Smooth muscle cell of trachea (primary cell): Measurements from ENCODE around the gene HDGF. TPM values are rescaled to one million over a fixed set of nuclear protein-coding genes. Genes with fewer than 3 reads are reported as not detected.

Experiments
- total RNA-seq: library from RNA; depleted of rRNA; stranded (reverse); fragments of >200 nt; gene quantifications from 2 replicates; pipeline ENCODE4 v1.2.1, GENCODE V29; 2014

The HDGF gene
- 128 and 251 TPM in 2 replicates for total RNA-seq

GRCh38 chr1:156751451-156751756 lies at the start of gene HDGF:
Gene HDGF, minus strand, starts transcription at chr1:156751675. Its CDS starts 246 bp downstream, at chr1:156751429.

GRCh38 chr1:156767101-156767878 lies 15.8 kb upstream of the HDGF start, which contains the start of gene PRCC:
Gene PRCC, plus strand, starts transcription at chr1:156767535. Its CDS starts 237 bp downstream, at chr1:156767772.

GRCh38 chr1:156740741-156741480 lies 10.6 kb downstream of the HDGF start, which contains the start of gene MRPL24:
Gene MRPL24, minus strand, starts transcription at chr1:156741088. Its CDS starts 2,384 bp downstream, at chr1:156738704.

GRCh38 chr1:156728599-156729462 lies 22.6 kb downstream of the HDGF start, which contains the start of gene ISG20L2:
Gene ISG20L2, minus strand, starts transcription at chr1:156728766. Its CDS starts 1,114 bp downstream, at chr1:156727652.

GRCh38 chr1:156727926-156728598 lies 23.4 kb downstream of the HDGF start, which contains the start of gene METTL25B:
Gene METTL25B, plus strand, starts transcription at chr1:156728469. Its CDS starts 636 bp downstream, at chr1:156729105.

GRCh38 chr1:156705321-156705917 lies 46.1 kb downstream of the HDGF start, which contains the start of gene CRABP2:
Gene CRABP2, minus strand, starts transcription at chr1:156705583. Its CDS starts 137 bp downstream, at chr1:156705446.

Other genes with a start within 250 kb of the HDGF start
- gene IQGAP3, start 179.1 kb downstream of the HDGF start, total RNA-seq = 3.8 and 50.3 TPM in 2 replicates
- not detected in 2 replicates for gene TTC24, start 172.0 kb downstream of the HDGF start, total RNA-seq
- gene NAXE, start 159.9 kb downstream of the HDGF start, total RNA-seq = 61.2 and 85.8 TPM in 2 replicates
- 11.9 and 19.9 TPM in 2 replicates for gene GPATCH4, start 150.2 kb downstream of the HDGF start, total RNA-seq
- not detected in 2 replicates for gene HAPLN2, start 132.3 kb downstream of the HDGF start, total RNA-seq
- gene BCAN, start 109.6 kb downstream of the HDGF start, total RNA-seq = not detected in 2 replicates
- gene NES, start 74.3 kb downstream of the HDGF start, total RNA-seq = 58.2 and 110 TPM in 2 replicates
- gene CRABP2, start 46.1 kb downstream of the HDGF start, total RNA-seq = 248 and 256 TPM in 2 replicates
- gene METTL25B, start 23.2 kb downstream of the HDGF start, total RNA-seq = 15.9 and 17.0 TPM in 2 replicates
- gene ISG20L2, start 22.9 kb downstream of the HDGF start, total RNA-seq = 4.7 and 7.4 TPM in 2 replicates
- gene MRPL24, start 10.6 kb downstream of the HDGF start, total RNA-seq = 42.2 and 53.4 TPM in 2 replicates
- 14.1 and 15.4 TPM in 2 replicates for gene PRCC, start 15.9 kb upstream of the HDGF start, total RNA-seq
- not detected in 2 replicates for gene SH2D2A, start 65.2 kb upstream of the HDGF start, total RNA-seq
- gene INSRR, start 107.4 kb upstream of the HDGF start, total RNA-seq = under 0.01 TPM in 1 of 2 replicates, not detected in the other
- gene NTRK1, start 109.2 kb upstream of the HDGF start, total RNA-seq = not detected in 2 replicates
- gene PEAR1, start 142.0 kb upstream of the HDGF start, total RNA-seq = 5.6 and 7.4 TPM in 2 replicates
- gene LRRC71, start 169.0 kb upstream of the HDGF start, total RNA-seq = not detected in 2 replicates